ENCODE results near the gene KLK13.

The KLK13 gene

DNA sequence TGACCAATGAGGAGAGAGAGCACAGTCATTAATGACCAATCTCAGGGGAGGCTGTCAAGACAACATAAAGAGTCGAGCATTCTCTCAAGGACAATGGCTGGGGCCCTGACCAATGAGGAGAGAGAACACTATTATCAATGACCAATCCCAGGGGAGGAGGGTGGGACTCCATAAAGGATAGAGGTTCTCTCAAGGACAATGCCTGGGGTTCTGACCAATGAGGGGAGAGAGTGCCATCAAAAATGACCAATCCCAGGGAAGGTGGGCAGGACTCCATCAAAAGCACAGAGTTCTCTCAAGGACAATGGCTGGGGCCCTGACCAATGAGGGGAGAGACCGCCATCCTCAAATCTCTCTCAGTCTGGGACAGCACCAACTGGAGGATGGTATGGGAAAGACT is 35.2 kb downstream of the KLK13 start:
- no peak for DNase-seq (ENCODE audit: low read depth, low spot score)
- TF ChIP-seq, protein P1, sequence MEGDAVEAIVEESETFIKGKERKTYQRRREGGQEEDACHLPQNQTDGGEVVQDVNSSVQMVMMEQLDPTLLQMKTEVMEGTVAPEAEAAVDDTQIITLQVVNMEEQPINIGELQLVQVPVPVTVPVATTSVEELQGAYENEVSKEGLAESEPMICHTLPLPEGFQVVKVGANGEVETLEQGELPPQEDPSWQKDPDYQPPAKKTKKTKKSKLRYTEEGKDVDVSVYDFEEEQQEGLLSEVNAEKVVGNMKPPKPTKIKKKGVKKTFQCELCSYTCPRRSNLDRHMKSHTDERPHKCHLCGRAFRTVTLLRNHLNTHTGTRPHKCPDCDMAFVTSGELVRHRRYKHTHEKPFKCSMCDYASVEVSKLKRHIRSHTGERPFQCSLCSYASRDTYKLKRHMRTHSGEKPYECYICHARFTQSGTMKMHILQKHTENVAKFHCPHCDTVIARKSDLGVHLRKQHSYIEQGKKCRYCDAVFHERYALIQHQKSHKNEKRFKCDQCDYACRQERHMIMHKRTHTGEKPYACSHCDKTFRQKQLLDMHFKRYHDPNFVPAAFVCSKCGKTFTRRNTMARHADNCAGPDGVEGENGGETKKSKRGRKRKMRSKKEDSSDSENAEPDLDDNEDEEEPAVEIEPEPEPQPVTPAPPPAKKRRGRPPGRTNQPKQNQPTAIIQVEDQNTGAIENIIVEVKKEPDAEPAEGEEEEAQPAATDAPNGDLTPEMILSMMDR (IDR thresholded peaks at IDR 0.05; ENCODE audit: insufficient read depth, low read length, missing control alignments): no peak
- ChIA-PET CTCF (no interaction called here), POLR2A (no interaction called here)
- H3K4me3 ChIP-seq (ENCODE audit: low read depth, low read length): no peak overlapping the region

DNA sequence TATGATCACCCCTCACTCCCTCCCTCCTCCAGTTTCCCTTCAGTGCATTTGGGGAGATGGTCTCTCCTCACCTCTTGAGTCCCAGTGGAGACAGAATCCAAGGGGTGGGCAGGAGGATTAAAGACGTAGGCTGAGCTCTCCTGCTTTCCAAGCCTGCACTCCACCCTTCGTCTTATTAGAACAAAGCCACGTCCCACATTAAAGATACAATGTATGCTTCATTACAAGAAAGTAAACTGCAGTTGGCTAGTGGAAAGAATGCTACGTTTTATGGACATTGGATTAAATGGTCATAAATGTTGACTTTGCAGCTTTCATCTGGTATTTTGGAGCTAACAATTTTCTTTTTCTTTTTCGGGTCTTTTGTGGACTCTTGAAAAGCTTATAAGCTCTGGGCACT is 37.0 kb downstream of the KLK13 start:
- ChIA-PET CTCF (no interaction called here), POLR2A (no interaction called here)
- TF ChIP-seq, protein P1 (IDR thresholded peaks at IDR 0.05; ENCODE audit: insufficient read depth, low read length, missing control alignments): no peak
- no peak overlapping the region for H3K4me3 ChIP-seq (ENCODE audit: low read depth, low read length)
- no peak for DNase-seq (ENCODE audit: low read depth, low spot score)

DNA sequence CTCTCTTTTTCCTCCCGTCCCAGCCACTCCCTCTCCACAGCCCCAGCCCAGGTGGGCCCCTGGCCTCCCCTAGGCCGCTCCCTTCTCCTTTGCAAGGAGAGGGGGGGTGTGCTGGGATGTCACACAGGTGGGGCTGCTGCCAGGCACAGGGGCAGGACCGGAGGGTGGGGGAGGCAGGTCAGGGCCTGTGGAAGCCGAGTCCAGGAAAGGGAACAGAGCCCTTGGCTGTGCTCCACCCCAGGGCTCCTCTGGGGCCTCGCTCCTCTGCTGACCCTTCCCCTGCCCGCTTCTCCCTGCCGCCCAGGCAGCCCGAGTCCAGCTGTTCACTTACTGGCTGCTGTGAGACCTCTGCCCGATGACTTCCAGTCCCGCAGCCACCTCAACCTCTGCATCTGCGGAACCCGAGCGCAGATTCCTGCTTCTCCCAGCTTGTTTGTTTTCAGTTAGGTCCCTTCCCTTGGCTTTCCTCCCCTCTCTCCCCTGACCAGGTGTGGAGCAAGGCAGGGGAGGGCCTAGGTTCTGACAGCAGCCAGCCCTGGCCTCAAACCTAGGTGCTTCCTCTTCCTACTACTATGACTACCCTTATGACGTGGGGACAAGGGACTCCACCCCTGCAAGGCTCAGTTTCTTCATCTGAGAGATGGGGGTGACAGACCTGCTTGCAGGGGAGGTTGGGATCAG is 37.6 kb downstream of the KLK13 start:
- CTCF ChIA-PET: no interaction called here
- POLR2A ChIA-PET: interaction anchor here (0.5 kb wide), 1 partner anchor 10 kb away, joined by 3 read pairs; no protein-coding TSS in a partner anchor
- TF ChIP-seq, protein P1 (IDR thresholded peaks at IDR 0.05; ENCODE audit: insufficient read depth, low read length, missing control alignments): no peak
- H3K4me3 ChIP-seq (ENCODE audit: low read depth, low read length): no peak overlapping the region
- no peak for DNase-seq (ENCODE audit: low read depth, low spot score)

DNA sequence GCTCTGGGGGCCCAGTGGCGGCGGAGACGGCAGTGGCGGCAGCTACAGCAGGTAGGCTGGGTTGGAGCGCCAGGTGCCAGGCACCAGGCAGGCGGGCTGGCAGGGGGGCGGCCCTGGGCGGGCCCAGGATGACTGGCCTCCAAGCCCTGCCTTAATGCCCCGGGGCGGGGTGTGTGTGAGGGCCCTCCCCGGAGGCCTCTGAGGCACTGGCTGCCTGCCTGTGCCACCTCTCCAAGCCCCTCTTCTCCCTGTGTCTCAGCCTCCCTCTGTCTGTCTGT is 38.4 kb downstream of the KLK13 start, which contains the start of gene KLK11:
Gene KLK11, minus strand, starts transcription at position 63 of the 278 bp plus-strand sequence. CDS start 985 bp downstream, outside the sequence.
- ChIA-PET POLR2A (no interaction called here), CTCF (no interaction called here)
- TF ChIP-seq, protein P1 (IDR thresholded peaks at IDR 0.05; ENCODE audit: insufficient read depth, low read length, missing control alignments): no peak
- no peak within 1 kb of the TSS for H3K4me3 ChIP-seq (ENCODE audit: low read depth, low read length)
- DNase-seq (ENCODE audit: low read depth, low spot score): no peak

DNA sequence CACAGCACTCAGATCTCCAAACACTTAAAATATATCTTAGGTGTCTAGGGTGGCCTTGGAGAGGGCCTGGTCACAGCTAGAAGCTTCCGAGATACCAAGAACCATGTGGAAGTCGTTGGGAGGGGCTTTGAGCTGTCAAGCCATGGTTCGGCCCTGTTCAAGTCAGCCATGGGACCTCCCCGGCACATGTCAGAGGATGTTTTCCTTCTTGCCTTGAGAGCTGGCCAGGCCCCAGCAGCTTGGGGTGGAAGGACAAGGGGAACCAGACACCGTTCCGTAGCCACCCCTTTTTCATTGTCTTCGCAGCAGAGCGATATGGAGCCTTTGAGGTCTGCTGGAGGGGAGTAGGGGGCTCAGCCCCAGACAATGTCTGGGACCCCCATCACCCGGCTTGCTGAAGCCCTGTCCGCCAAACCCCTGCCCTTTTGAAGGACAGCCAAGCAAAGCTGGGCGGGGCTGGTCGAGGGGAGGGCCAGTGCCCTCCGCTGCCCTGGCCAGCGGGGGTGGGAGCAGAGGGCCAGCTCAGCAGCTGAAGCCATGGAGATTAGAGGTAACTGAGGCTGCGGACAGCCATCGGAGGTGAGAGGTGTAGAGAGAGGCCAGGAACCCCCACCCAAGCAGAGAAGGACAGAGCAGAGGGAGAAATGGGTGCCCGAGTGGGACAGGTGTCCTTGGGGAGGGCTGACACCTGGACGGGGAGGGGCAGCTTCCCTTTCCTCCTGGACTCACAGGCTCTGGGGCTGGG is 38.9 kb downstream of the KLK13 start:
- no peak overlapping the region for H3K4me3 ChIP-seq (ENCODE audit: low read depth, low read length)
- no peak for DNase-seq (ENCODE audit: low read depth, low spot score)
- CTCF ChIA-PET: no interaction called here
- POLR2A ChIA-PET: no interaction called here
- TF ChIP-seq, protein P1 (IDR thresholded peaks at IDR 0.05; ENCODE audit: insufficient read depth, low read length, missing control alignments): no peak

DNA sequence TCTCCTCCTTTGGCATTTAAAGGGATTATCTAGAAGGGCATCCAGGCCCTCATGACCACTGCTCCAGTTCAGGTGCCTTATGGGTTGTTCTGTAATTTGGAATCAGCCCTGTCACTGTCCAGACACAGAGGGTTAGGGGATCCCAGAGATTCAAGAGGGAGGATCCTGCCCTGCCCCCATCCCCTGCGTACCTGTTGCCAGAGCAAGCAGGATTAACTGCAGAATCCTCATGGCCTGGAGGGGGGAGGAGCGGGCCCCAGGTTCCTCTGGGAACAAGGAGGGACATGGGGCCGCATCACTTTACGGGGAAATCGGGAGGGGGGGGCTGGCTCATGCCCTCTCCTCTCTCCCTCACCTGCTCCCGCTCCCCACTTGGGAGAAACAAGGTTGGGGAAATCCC is 39.5 kb downstream of the KLK13 start:
- TF ChIP-seq, protein P1 (IDR thresholded peaks at IDR 0.05; ENCODE audit: insufficient read depth, low read length, missing control alignments): no peak
- POLR2A ChIA-PET: no interaction called here

More for the DNA sequence above, 39.5 kb downstream of the KLK13 start:
- H3K4me3 ChIP-seq (ENCODE audit: low read depth, low read length): no peak overlapping the region
- no peak for DNase-seq (ENCODE audit: low read depth, low spot score)
- CTCF ChIA-PET: no interaction called here

Data from AG04449 (cell line).